ENCODE measurements around the gene KNDC1.

Gene KNDC1

GRCh38 chr10:133201948-133202725 is 42.1 kb downstream of the KNDC1 start:
- Histone ChIP-seq H3K4me3 (ENCODE audit: low read depth in 1 of 2, low read length in 2 of 2) (no peak overlapping the region), H3K36me3 (ENCODE audit: insufficient read depth, low read length) (no peaks in the 10 kb centered on the region), H3K4me1 (ENCODE audit: insufficient read depth, low read length) (no peaks in the 10 kb centered on the region), H3K9ac (ENCODE audit: low read length) (no peak overlapping the region), H3K27me3 (ENCODE audit: control insufficient read depth in 1 of 2, insufficient read depth in 2 of 2, low read length in 2 of 2) (no peaks in the 10 kb centered on the region), H3K27ac (ENCODE audit: low read depth, low read length) (no peak overlapping the region), H3K9me3 (ENCODE audit: low read length) (no peaks in the 10 kb centered on the region)

- Histone ChIP-seq H3K4me1 (ENCODE audit: insufficient read depth, low read length) (no peaks in the 10 kb centered on the region), H3K27me3 (ENCODE audit: control insufficient read depth in 1 of 2, insufficient read depth in 2 of 2, low read length in 2 of 2) (no peaks in the 10 kb centered on the region)
Observed at GRCh38 chr10:133202778-133203651, 43.0 kb downstream of the KNDC1 start.

GRCh38 chr10:133203652-133204195 is 43.7 kb downstream of the KNDC1 start:
- Histone ChIP-seq H3K9ac (ENCODE audit: low read length) (no peak overlapping the region), H3K9me3 (ENCODE audit: low read length) (no peaks in the 10 kb centered on the region), H3K4me1 (ENCODE audit: insufficient read depth, low read length) (no peaks in the 10 kb centered on the region), H3K36me3 (ENCODE audit: insufficient read depth, low read length) (no peaks in the 10 kb centered on the region), H3K27ac (ENCODE audit: low read depth, low read length) (no peak overlapping the region), H3K4me3 (ENCODE audit: low read depth in 1 of 2, low read length in 2 of 2) (no peak overlapping the region), H3K27me3 (ENCODE audit: control insufficient read depth in 1 of 2, insufficient read depth in 2 of 2, low read length in 2 of 2) (no peaks in the 10 kb centered on the region)

More at GRCh38 chr10:133202778-133203651, 43.0 kb downstream of the KNDC1 start:
- H3K27ac ChIP-seq (ENCODE audit: low read depth, low read length), result no peak overlapping the region
- no peak overlapping the region for H3K9ac ChIP-seq (ENCODE audit: low read length)
- H3K36me3 ChIP-seq (ENCODE audit: insufficient read depth, low read length), result no peaks in the 10 kb centered on the region
- H3K4me3 ChIP-seq (ENCODE audit: low read depth in 1 of 2, low read length in 2 of 2), result no peak overlapping the region
- H3K9me3 ChIP-seq (ENCODE audit: low read length), result no peaks in the 10 kb centered on the region

GRCh38 chr10:133204226-133205015 is 44.4 kb downstream of the KNDC1 start:
- Histone ChIP-seq H3K4me3 (ENCODE audit: low read depth in 1 of 2, low read length in 2 of 2) (no peak overlapping the region), H3K27me3 (ENCODE audit: control insufficient read depth in 1 of 2, insufficient read depth in 2 of 2, low read length in 2 of 2) (no peaks in the 10 kb centered on the region), H3K9me3 (ENCODE audit: low read length) (no peaks in the 10 kb centered on the region), H3K27ac (ENCODE audit: low read depth, low read length) (no peak overlapping the region), H3K4me1 (ENCODE audit: insufficient read depth, low read length) (no peaks in the 10 kb centered on the region), H3K9ac (ENCODE audit: low read length) (no peak overlapping the region), H3K36me3 (ENCODE audit: insufficient read depth, low read length) (no peaks in the 10 kb centered on the region)

- Histone ChIP-seq H3K4me3 (ENCODE audit: low read depth in 1 of 2, low read length in 2 of 2) (no peak overlapping the region), H3K9me3 (ENCODE audit: low read length) (no peaks in the 10 kb centered on the region), H3K27me3 (ENCODE audit: control insufficient read depth in 1 of 2, insufficient read depth in 2 of 2, low read length in 2 of 2) (no peaks in the 10 kb centered on the region), H3K27ac (ENCODE audit: low read depth, low read length) (no peak overlapping the region), H3K9ac (ENCODE audit: low read length) (no peak overlapping the region), H3K36me3 (ENCODE audit: insufficient read depth, low read length) (no peaks in the 10 kb centered on the region), H3K4me1 (ENCODE audit: insufficient read depth, low read length) (no peaks in the 10 kb centered on the region)
Observed at GRCh38 chr10:133205146-133205545, 45.1 kb downstream of the KNDC1 start.

- H3K4me1 ChIP-seq (ENCODE audit: insufficient read depth, low read length), result no peaks in the 10 kb centered on the region
- no peak overlapping the region for H3K4me3 ChIP-seq (ENCODE audit: low read depth in 1 of 2, low read length in 2 of 2)
- H3K9me3 ChIP-seq (ENCODE audit: low read length), result no peaks in the 10 kb centered on the region
- no peak overlapping the region for H3K9ac ChIP-seq (ENCODE audit: low read length)
- no peaks in the 10 kb centered on the region for H3K27me3 ChIP-seq (ENCODE audit: control insufficient read depth in 1 of 2, insufficient read depth in 2 of 2, low read length in 2 of 2)
- no peak overlapping the region for H3K27ac ChIP-seq (ENCODE audit: low read depth, low read length)
- no peaks in the 10 kb centered on the region for H3K36me3 ChIP-seq (ENCODE audit: insufficient read depth, low read length)
Observed at GRCh38 chr10:133206356-133207040, 46.5 kb downstream of the KNDC1 start.

GRCh38 chr10:133207041-133207600 is 47.1 kb downstream of the KNDC1 start:
- Histone ChIP-seq H3K36me3 (ENCODE audit: insufficient read depth, low read length) (no peaks in the 10 kb centered on the region), H3K27me3 (ENCODE audit: control insufficient read depth in 1 of 2, insufficient read depth in 2 of 2, low read length in 2 of 2) (no peaks in the 10 kb centered on the region)

GRCh38 chr10:133207627-133208026 is 47.6 kb downstream of the KNDC1 start:
- Histone ChIP-seq H3K4me3 (ENCODE audit: low read depth in 1 of 2, low read length in 2 of 2) (no peak overlapping the region), H3K27ac (ENCODE audit: low read depth, low read length) (no peak overlapping the region), H3K27me3 (ENCODE audit: control insufficient read depth in 1 of 2, insufficient read depth in 2 of 2, low read length in 2 of 2) (no peaks in the 10 kb centered on the region), H3K4me1 (ENCODE audit: insufficient read depth, low read length) (no peaks in the 10 kb centered on the region), H3K9me3 (ENCODE audit: low read length) (no peaks in the 10 kb centered on the region), H3K36me3 (ENCODE audit: insufficient read depth, low read length) (no peaks in the 10 kb centered on the region), H3K9ac (ENCODE audit: low read length) (no peak overlapping the region)

More at GRCh38 chr10:133207041-133207600, 47.1 kb downstream of the KNDC1 start:
- no peak overlapping the region for H3K27ac ChIP-seq (ENCODE audit: low read depth, low read length)
- no peaks in the 10 kb centered on the region for H3K4me1 ChIP-seq (ENCODE audit: insufficient read depth, low read length)
- no peak overlapping the region for H3K9ac ChIP-seq (ENCODE audit: low read length)
- H3K4me3 ChIP-seq (ENCODE audit: low read depth in 1 of 2, low read length in 2 of 2), result no peak overlapping the region
- no peaks in the 10 kb centered on the region for H3K9me3 ChIP-seq (ENCODE audit: low read length)

GRCh38 chr10:133208466-133208865 is 48.4 kb downstream of the KNDC1 start:
- Histone ChIP-seq H3K27ac (ENCODE audit: low read depth, low read length) (no peak overlapping the region), H3K4me3 (ENCODE audit: low read depth in 1 of 2, low read length in 2 of 2) (no peak overlapping the region), H3K36me3 (ENCODE audit: insufficient read depth, low read length) (no peaks in the 10 kb centered on the region), H3K9me3 (ENCODE audit: low read length) (no peaks in the 10 kb centered on the region), H3K4me1 (ENCODE audit: insufficient read depth, low read length) (no peaks in the 10 kb centered on the region), H3K27me3 (ENCODE audit: control insufficient read depth in 1 of 2, insufficient read depth in 2 of 2, low read length in 2 of 2) (no peaks in the 10 kb centered on the region), H3K9ac (ENCODE audit: low read length) (no peak overlapping the region)

GRCh38 chr10:133209117-133209516 is 49.1 kb downstream of the KNDC1 start:
- Histone ChIP-seq H3K9ac (ENCODE audit: low read length) (no peak overlapping the region), H3K27me3 (ENCODE audit: control insufficient read depth in 1 of 2, insufficient read depth in 2 of 2, low read length in 2 of 2) (no peaks in the 10 kb centered on the region), H3K27ac (ENCODE audit: low read depth, low read length) (no peak overlapping the region), H3K9me3 (ENCODE audit: low read length) (no peaks in the 10 kb centered on the region), H3K36me3 (ENCODE audit: insufficient read depth, low read length) (no peaks in the 10 kb centered on the region), H3K4me1 (ENCODE audit: insufficient read depth, low read length) (no peaks in the 10 kb centered on the region), H3K4me3 (ENCODE audit: low read depth in 1 of 2, low read length in 2 of 2) (no peak overlapping the region)

Measured in muscle layer of colon (tissue), 2 donors.